ENCODE measurements around the gene ADAMTS2. TPM values are rescaled to one million over a fixed set of nuclear protein-coding genes. Genes with fewer than 3 reads are reported as not detected.

Gene ADAMTS2
- total RNA-seq, 1 donor from 2014 or later = 7.7 TPM

DNA sequence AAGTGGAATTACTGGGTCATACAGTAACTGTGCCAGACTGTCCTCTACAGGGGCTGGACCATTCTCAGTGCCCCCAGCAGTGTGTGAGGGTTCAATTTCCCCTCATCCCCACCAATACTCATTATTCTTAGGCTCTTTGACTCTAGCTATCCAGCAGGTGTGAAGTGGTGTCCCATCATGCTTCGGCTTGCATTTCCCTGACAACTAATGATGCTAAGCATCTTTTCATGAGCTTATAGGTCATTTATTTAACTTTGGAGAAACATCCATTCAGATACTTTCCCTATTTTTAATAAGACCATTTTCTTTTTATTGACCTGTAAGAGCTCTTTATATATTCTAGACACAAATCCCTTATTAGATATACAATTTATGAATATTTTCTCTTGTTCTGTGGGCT, 63.6 kb downstream of the ADAMTS2 start:
- DNase-seq (ENCODE audit: extremely low spot score, unreplicated experiment) = no peak
- Mint-ChIP-seq H3K4me1 (ENCODE audit: unreplicated experiment) (peaks cover 22% of the 10 kb centered on the region), H3K27me3 (peaks cover 5% of the 10 kb centered on the region), H3K27ac (no peak overlapping the region), H3K9me3 (no peaks in the 10 kb centered on the region), H3K36me3 (no peaks in the 10 kb centered on the region), H3K4me3 (no peak overlapping the region)
- TF ChIP-seq, protein P1, sequence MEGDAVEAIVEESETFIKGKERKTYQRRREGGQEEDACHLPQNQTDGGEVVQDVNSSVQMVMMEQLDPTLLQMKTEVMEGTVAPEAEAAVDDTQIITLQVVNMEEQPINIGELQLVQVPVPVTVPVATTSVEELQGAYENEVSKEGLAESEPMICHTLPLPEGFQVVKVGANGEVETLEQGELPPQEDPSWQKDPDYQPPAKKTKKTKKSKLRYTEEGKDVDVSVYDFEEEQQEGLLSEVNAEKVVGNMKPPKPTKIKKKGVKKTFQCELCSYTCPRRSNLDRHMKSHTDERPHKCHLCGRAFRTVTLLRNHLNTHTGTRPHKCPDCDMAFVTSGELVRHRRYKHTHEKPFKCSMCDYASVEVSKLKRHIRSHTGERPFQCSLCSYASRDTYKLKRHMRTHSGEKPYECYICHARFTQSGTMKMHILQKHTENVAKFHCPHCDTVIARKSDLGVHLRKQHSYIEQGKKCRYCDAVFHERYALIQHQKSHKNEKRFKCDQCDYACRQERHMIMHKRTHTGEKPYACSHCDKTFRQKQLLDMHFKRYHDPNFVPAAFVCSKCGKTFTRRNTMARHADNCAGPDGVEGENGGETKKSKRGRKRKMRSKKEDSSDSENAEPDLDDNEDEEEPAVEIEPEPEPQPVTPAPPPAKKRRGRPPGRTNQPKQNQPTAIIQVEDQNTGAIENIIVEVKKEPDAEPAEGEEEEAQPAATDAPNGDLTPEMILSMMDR (conservative IDR thresholded peaks at IDR 0.05) = no peak

- TF ChIP-seq, protein P1 (conservative IDR thresholded peaks at IDR 0.05) = no peak
- no peak overlapping the region for H3K4me3 Mint-ChIP-seq
- H3K9me3 Mint-ChIP-seq = no peaks in the 10 kb centered on the region
- H3K27me3 Mint-ChIP-seq = peaks cover 5% of the 10 kb centered on the region
- H3K27ac Mint-ChIP-seq = no peak overlapping the region
- H3K36me3 Mint-ChIP-seq = no peaks in the 10 kb centered on the region
- DNase-seq (ENCODE audit: extremely low spot score, unreplicated experiment) = no peak
- peaks cover 15% of the 10 kb centered on the region for H3K4me1 Mint-ChIP-seq (ENCODE audit: unreplicated experiment)
These were observed 65.2 kb downstream of the ADAMTS2 start for GRCh38 chr5:179280095-179280490.

DNA sequence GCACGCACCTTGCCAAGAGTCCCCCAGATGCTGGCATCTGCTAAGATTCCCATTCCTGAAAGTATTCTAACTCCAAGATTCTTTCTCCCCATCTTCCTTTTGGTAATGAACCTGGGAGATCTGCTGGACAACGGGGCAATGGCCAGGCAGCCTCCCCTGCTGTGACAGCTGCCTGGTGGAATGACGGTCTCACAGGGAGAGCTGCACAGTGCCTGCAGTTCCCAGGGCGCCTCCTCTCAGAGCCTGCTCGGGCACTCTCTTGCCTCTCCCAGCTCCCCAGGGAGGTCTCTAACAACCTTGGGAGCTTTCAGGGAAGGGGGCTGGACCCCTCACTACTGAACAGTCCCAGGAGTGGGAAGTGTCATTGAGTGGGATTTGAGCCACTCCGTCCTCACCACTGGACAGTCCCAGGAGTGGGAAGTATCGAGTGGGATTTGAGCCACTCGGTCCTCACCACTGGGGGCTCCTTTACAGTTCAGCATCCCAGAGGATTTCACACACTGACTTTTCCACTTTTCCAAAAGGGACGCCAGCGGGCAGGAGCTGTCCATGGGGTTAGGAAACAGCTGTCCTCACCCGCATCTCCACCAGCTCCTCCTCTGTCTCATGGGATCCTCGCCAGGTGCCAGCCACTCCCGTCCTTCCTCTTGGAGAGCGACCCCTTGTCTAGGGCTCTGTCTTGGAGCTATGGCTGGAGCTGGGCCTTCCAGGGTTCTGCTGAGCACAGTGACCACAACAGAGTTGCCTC, 65.7 kb downstream of the ADAMTS2 start:
- Mint-ChIP-seq H3K9me3 (no peaks in the 10 kb centered on the region), H3K27ac (no peak overlapping the region), H3K4me1 (ENCODE audit: unreplicated experiment) (peaks cover 9% of the 10 kb centered on the region), H3K36me3 (no peaks in the 10 kb centered on the region), H3K4me3 (no peak overlapping the region), H3K27me3 (peaks cover 5% of the 10 kb centered on the region)
- TF ChIP-seq, protein P1 (conservative IDR thresholded peaks at IDR 0.05) = no peak
- no peak for DNase-seq (ENCODE audit: extremely low spot score, unreplicated experiment)

DNA sequence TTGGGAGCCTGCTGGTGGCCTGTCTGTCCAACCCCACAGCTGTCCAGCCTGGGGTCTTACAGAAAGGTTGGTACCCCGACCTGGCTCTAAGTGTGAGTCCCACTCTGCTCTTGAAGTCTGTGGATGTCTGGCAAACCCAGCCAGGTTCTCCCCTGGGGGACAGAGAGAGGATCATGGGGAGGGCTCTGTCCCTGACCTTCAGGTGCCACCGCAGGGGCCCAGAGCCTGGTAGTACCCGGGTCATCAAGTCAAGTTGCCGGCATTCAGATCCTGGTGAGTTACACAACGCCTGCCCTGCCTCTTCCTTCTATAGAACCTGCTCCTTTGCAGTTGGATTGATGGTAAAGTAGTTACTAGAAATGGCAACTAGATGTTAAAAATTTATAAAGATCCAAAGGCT, 66.7 kb downstream of the ADAMTS2 start:
- Mint-ChIP-seq H3K27me3 (peaks cover 5% of the 10 kb centered on the region), H3K9me3 (no peaks in the 10 kb centered on the region), H3K4me3 (no peak overlapping the region), H3K4me1 (ENCODE audit: unreplicated experiment) (peaks cover 11% of the 10 kb centered on the region), H3K36me3 (no peaks in the 10 kb centered on the region), H3K27ac (no peak overlapping the region)
- TF ChIP-seq, protein P1 (conservative IDR thresholded peaks at IDR 0.05) = no peak
- DNase-seq (ENCODE audit: extremely low spot score, unreplicated experiment) = no peak

DNA sequence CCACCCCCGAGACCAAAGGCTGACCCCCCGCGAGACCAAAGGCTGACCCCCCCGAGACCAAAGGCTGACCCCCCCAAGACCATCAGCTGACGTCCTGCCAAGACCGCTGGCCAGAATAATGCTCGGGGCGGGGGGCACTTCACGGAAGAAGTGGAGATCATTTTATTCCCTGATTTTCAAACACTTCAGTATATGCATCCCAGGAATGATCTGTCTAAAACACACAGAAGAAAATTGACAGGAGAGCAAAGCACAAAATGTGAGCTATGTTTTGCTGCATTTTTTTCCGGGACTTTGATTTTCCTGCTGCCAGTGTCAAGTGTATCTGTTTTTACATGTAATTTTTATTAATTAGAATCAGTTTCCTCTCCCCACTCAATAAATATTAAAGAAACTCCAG, 67.1 kb downstream of the ADAMTS2 start:
- DNase-seq (ENCODE audit: extremely low spot score, unreplicated experiment) = no peak
- TF ChIP-seq, protein P1 (conservative IDR thresholded peaks at IDR 0.05) = no peak
- Mint-ChIP-seq H3K4me1 (ENCODE audit: unreplicated experiment) (peaks cover 15% of the 10 kb centered on the region), H3K27ac (no peak overlapping the region), H3K9me3 (no peaks in the 10 kb centered on the region), H3K36me3 (no peaks in the 10 kb centered on the region), H3K27me3 (peaks cover 5% of the 10 kb centered on the region), H3K4me3 (no peak overlapping the region)
